22Rv1 (cell line): ENCODE measurements around the gene AFTPH.

Experiments
- H3K27ac ChIP-seq: fragments of 450-650 bp; 2 replicates; pipeline ENCODE4 v1.5.1; 2017
- CTCF ChIP-seq: fragments of 450-650 bp; IDR thresholded peaks from 2 replicates; pipeline ENCODE4 v1.5.1; 2017; ENCODE audit warnings: mild to moderate bottlenecking
- ZFX ChIP-seq: fragments of 450-650 bp; IDR thresholded peaks from 2 replicates; pipeline ENCODE4 v1.6.1; 2017; ENCODE audit warnings: antibody characterized with exemption, borderline replicate concordance

The AFTPH gene

GRCh38 chr2:64602436-64602835, 78.3 kb downstream of the AFTPH start:
- no peak overlapping the region for H3K27ac ChIP-seq
- TF ChIP-seq ZFX, result no peak
- no peak for TF ChIP-seq CTCF

GRCh38 chr2:64604155-64604554, 80.0 kb downstream of the AFTPH start:
- H3K27ac ChIP-seq, result no peak overlapping the region
- TF ChIP-seq ZFX (no peak), CTCF (no peak)

GRCh38 chr2:64605026-64605471, 80.9 kb downstream of the AFTPH start:
- H3K27ac ChIP-seq, result no peak overlapping the region
- TF ChIP-seq ZFX (no peak), CTCF (no peak)

GRCh38 chr2:64605991-64606478, 81.9 kb downstream of the AFTPH start:
- TF ChIP-seq ZFX (no peak), CTCF (no peak)
- H3K27ac ChIP-seq, result no peak overlapping the region

- no peak overlapping the region for H3K27ac ChIP-seq
- no peak for TF ChIP-seq ZFX
- TF ChIP-seq CTCF, result no peak
Measured at GRCh38 chr2:64606479-64607363, 82.6 kb downstream of the AFTPH start.

GRCh38 chr2:64607381-64608304, 83.5 kb downstream of the AFTPH start:
- H3K27ac ChIP-seq, result no peak overlapping the region
- no peak for TF ChIP-seq ZFX
- TF ChIP-seq CTCF, result no peak
